OCI-LY1 (cell line): ENCODE measurements around the gene RPSA.

Experiments
- CTCF ChIP-seq: fragments of 200-600 bp; sonication (generic), shearing (Covaris generic); IDR thresholded peaks from 2 replicates; pipeline ENCODE4 v1.5.1; 2017; ENCODE audit warnings: mild to moderate bottlenecking, antibody characterized with exemption, low read length, moderate library complexity, mixed read lengths
- EZH2 ChIP-seq: fragments of 200-600 bp; sonication (generic), shearing (Covaris generic); IDR thresholded peaks from 2 replicates; pipeline ENCODE4 v1.8.0; 2017; ENCODE audit warnings: borderline replicate concordance, mixed run types, mild to moderate bottlenecking, antibody characterized with exemption, low read length, moderate library complexity, mixed read lengths

- no peak for TF ChIP-seq CTCF
- TF ChIP-seq EZH2: no peak
Measured at GRCh38 chr3:39410893-39411292, 4.4 kb downstream of the RPSA start.
